Bladder microvascular endothelial cell (primary cell): Measurements from ENCODE around the gene SUGP2. TPM values are rescaled to one million over a fixed set of nuclear protein-coding genes. Genes with fewer than 3 reads are reported as not detected.

Experiments
- total RNA-seq: library from RNA; depleted of rRNA; stranded (reverse); fragments of >200 nt; gene quantifications from 2 replicates; pipeline ENCODE4 v1.2.3, GENCODE V29; 2014

The SUGP2 gene
- 11.8 and 31.0 TPM in 2 replicates for total RNA-seq

DNA sequence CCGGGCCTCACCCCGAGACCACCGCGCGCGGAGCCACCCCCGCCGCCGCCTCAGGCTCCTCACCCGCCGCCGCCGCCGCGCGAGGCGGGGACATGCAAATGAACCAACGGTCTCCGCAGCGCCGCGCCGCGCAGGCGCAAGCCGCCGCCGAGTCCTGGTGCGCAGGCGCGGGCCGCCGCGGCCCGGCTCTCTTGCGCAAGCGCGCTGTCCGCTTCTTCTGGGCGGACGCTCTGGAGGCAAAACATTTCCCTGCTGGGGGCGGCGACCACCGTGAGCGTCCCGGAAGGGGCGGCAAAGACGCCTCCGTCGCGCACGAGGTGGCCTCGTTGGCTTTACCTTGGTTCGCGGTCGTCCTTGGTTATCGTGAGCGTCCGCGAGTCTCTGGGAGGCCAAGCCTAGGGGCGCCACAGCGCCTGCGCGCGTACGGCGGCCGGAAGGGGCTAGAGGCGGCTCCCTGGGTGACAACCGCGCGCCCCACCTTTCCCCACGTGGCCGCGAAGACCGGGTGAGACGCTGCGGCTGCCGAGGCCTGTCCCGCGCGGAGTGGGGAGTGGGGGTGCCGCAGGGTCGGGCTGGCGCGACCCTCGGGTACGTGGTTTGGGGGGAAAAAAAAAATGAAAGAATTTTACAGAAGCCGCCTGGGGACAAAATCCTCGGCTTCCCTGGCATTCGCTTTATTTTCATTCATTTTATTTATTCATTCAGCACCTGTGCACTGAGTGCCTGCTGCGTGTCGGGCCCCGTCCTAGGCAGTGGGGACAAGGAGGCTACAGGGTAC is at the start of gene SUGP2, which contains the start of gene ARMC6:
Gene SUGP2, minus strand, starts transcription at position 92 of the 778 bp plus-strand sequence. CDS start 2,446 bp downstream, outside the sequence.
Gene ARMC6, plus strand, starts transcription at position 178 of the 778 bp plus-strand sequence. CDS start 607 bp downstream, outside the sequence.

DNA sequence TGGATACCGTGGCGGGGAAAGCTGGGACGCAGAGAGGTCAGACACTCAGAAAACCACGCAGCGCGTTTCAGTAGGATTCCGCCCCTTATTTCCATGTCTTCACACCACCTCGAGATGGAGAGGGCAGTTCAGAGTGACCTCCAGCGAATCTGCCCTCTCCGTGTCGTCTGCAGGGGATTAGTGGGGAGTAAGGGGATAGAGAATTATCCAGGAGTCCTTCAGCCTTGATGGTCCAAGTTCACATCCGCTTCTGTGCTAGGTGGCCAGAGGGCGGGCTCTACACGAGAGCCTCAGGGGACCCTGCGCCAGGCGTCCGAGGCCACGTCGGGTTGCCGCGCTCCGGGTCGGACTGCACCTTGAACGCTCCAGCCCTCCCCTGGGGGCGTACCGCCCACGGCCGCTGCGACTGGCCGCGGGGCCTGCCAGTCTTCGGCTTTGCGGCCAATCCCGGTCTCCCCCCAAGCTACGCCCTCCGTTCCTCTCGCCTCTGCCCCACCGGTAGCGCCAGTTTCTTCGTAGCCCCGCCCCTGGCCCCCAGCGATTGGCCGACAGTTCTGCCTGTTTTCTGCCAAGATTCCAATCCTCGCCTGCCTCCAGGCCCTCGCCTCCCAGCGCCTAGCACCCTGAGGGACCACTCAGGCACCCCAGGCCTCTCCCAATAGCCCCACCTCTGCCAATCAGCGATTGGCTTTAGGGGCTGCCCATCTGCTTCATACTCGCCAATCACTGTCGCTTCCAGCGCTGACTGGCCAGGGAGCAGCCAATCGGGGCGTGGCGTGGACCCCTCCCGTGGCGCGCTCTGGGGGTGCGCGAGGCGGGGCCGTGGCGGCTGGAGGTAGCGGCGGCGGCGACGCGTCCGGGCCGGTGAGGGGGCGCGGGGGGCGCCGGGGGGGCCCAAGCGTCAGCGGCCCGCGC is 30.1 kb upstream of the SUGP2 start, which contains the start of gene SLC25A42:
Gene SLC25A42, plus strand, starts transcription at position 812 of the 915 bp plus-strand sequence. CDS start 32,131 bp downstream, outside the sequence.

Other genes starting within 250 kb of the SUGP2 start
- not detected in 2 replicates for gene COMP, start 242.2 kb downstream of the SUGP2 start, total RNA-seq
- gene UPF1, start 201.6 kb downstream of the SUGP2 start, total RNA-seq = 42.3 and 120 TPM in 2 replicates
- gene CERS1, start 137.4 kb downstream of the SUGP2 start, total RNA-seq = 1.3 and 5.7 TPM in 2 replicates
- gene COPE, start 114.1 kb downstream of the SUGP2 start, total RNA-seq = 155 and 192 TPM in 2 replicates
- 43.4 and 59.8 TPM in 2 replicates for gene DDX49, start 113.8 kb downstream of the SUGP2 start, total RNA-seq
- gene HOMER3, start 92.3 kb downstream of the SUGP2 start, total RNA-seq = 128 and 226 TPM in 2 replicates
- gene ARMC6, start 86 bp upstream of the SUGP2 start, total RNA-seq = 43.5 and 70.7 TPM in 2 replicates
- 2.6 and 4.8 TPM in 2 replicates for gene SLC25A42, start 30.5 kb upstream of the SUGP2 start, total RNA-seq
- gene TMEM161A, start 105.0 kb upstream of the SUGP2 start, total RNA-seq = 15.5 and 24.7 TPM in 2 replicates
- not detected in 2 replicates for gene MEF2B, start 136.7 kb upstream of the SUGP2 start, total RNA-seq
- 13.4 and 15.7 TPM in 2 replicates for gene BORCS8, start 158.6 kb upstream of the SUGP2 start, total RNA-seq
- gene RFXANK, start 158.7 kb upstream of the SUGP2 start, total RNA-seq = 63.9 and 72.1 TPM in 2 replicates
- gene NR2C2AP, start 169.9 kb upstream of the SUGP2 start, total RNA-seq = 11.8 and 15.3 TPM in 2 replicates
- gene NCAN, start 178.4 kb upstream of the SUGP2 start, total RNA-seq = not detected in 2 replicates
- not detected in 2 replicates for gene TM6SF2, start 239.8 kb upstream of the SUGP2 start, total RNA-seq